H7 (cell line): Measurements from ENCODE around the gene CCNH. TPM values are rescaled to one million over a fixed set of nuclear protein-coding genes. Genes with fewer than 3 reads are reported as not detected.

ENCODE experiments used
- DNase-seq: peaks from one replicate; pipeline ENCODE4 v3.0.0; 2012
- H3K27me3 ChIP-seq: 2 replicates; pipeline ENCODE4 v1.6.0; 2011; ENCODE audit warnings: mild to moderate bottlenecking, low read length; ENCODE audit not compliant: control insufficient read depth, insufficient read depth
- H3K36me3 ChIP-seq: replicated peaks from 2 replicates; pipeline ENCODE4 v1.5.1; 2011; ENCODE audit warnings: low read length; ENCODE audit not compliant: control insufficient read depth, insufficient read depth
- H3K4me3 ChIP-seq: 2 replicates; pipeline ENCODE4 v1.5.1; 2011; ENCODE audit warnings: low read depth, mild to moderate bottlenecking, control low read depth, low read length, moderate library complexity; ENCODE audit not compliant: insufficient read depth
- total RNA-seq: library from RNA; depleted of rRNA; stranded (reverse); fragments of >200 nt; shearing (Covaris generic); gene quantifications from 2 replicates; pipeline ENCODE4 v1.2.3, GENCODE V29; 2014

CCNH gene
- total RNA-seq, 1 experiment from 2014 or later = 44.3 TPM

GRCh38 chr5:87393331-87393730 lies 19.4 kb downstream of the CCNH start:
- H3K4me3 ChIP-seq = no peak overlapping the region
- no peak for DNase-seq
- H3K27me3 ChIP-seq = no peaks in the 10 kb centered on the region
- H3K36me3 ChIP-seq = peaks cover 22% of the 10 kb centered on the region

DNA sequence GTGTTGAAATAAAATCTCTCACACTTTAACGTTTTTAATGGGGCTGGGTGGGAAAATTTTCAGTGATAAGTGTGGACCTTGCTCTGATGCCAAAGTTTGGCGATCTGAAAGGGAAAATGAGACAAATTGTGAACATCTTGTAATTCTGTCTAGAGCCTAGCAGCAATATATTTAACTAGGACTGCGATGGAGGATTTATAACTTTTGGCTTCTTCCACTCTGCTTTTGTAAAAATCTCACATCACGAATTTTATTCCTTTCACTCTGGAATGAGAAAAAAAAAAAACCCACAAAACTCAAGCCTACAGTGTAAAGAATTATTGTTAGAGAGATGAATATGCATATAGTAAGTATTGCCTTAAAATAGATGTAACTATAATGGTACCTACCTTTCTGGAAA lies 19.9 kb downstream of the CCNH start:
- no peak for DNase-seq
- no peaks in the 10 kb centered on the region for H3K27me3 ChIP-seq
- H3K4me3 ChIP-seq = no peak overlapping the region
- H3K36me3 ChIP-seq = peaks cover 22% of the 10 kb centered on the region

DNA sequence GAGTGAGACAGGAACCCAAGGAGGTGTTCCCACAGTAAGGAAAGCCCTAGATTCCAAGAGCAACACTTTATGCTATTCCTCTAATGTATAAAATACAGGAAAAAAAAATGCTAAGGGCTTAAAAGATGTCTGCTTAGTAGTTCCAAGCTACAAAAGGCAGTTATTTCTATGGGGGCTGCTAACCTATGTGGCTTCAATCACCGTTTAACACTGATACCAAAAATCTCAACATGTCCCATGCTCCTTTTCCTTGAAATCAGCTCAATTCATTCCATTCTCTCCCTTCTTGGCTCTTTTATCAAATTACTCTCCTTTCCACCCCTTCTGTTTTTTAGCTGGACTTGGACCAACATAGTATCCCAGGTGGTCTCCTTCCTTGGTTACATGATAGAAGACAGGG lies 20.6 kb downstream of the CCNH start:
- H3K36me3 ChIP-seq = peaks cover 25% of the 10 kb centered on the region
- no peak for DNase-seq
- no peaks in the 10 kb centered on the region for H3K27me3 ChIP-seq
- no peak overlapping the region for H3K4me3 ChIP-seq

- no peaks in the 10 kb centered on the region for H3K27me3 ChIP-seq
- no peak overlapping the region for H3K4me3 ChIP-seq
- no peak for DNase-seq
- H3K36me3 ChIP-seq = peaks cover 27% of the 10 kb centered on the region
Measured at GRCh38 chr5:87390576-87391199, 22.0 kb downstream of the CCNH start.

GRCh38 chr5:87390075-87390474 lies 22.7 kb downstream of the CCNH start:
- Histone ChIP-seq H3K27me3 (no peaks in the 10 kb centered on the region), H3K4me3 (no peak overlapping the region), H3K36me3 (peaks cover 27% of the 10 kb centered on the region)
- no peak for DNase-seq

DNA sequence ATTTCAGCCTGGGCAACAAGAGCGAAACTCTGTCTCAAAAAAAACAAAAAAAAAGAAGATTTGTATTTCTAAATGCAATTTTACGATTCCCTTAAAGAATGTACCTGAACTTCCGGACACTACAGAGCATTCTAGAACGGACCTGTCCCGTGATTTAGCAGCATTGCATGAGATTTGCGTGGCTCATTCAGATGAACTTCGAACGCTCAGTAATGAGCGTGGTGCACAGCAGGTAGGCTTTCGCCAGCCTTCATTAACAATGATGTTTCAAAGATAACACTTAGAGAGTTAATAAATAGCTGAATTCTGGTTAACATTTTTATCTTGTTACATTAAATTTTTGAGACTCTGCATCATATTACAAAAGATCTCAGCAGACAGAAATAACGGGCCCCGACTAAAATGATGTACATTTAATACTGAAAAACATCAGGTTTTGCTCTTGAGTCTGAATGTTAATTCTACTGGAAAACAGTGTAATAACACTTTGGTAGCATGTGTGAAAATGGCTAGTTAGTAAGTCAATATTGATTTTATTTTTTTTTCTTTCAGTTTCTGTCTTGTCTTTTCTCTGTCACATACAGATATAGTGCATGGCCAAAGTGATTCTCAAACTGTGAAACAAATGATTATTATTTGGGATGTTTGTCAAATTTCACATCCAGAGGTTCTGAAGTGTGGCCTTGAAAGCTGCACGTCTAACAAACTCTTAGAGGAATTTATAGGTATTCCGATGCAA lies 23.3 kb downstream of the CCNH start:
- no peaks in the 10 kb centered on the region for H3K27me3 ChIP-seq
- no peak for DNase-seq
- H3K4me3 ChIP-seq = no peak overlapping the region
- H3K36me3 ChIP-seq = peaks cover 26% of the 10 kb centered on the region

DNA sequence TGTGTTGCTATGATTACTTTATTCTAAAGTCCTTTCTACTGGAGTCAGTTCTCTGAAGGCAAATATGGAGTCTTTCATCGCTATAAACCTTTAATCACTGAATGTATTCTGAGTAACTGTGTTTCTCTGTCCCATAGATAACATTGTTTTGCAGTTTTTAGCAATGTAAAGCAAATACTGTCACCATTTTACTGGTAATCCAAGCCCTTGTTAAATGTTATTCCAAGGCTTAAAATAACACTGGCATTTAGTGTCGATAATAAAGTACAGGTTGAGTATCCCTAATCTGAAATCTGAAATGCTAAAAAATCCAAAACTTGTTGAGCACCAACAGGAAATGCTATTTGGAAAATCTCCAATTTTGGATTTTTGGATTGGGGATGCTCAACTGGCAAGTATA lies 24.6 kb downstream of the CCNH start:
- DNase-seq = no peak
- peaks cover 19% of the 10 kb centered on the region for H3K36me3 ChIP-seq
- H3K4me3 ChIP-seq = no peak overlapping the region
- no peaks in the 10 kb centered on the region for H3K27me3 ChIP-seq

GRCh38 chr5:87385802-87386201 lies 26.9 kb downstream of the CCNH start:
- Histone ChIP-seq H3K27me3 (no peaks in the 10 kb centered on the region), H3K36me3 (peaks cover 10% of the 10 kb centered on the region), H3K4me3 (no peak overlapping the region)
- DNase-seq = no peak

DNA sequence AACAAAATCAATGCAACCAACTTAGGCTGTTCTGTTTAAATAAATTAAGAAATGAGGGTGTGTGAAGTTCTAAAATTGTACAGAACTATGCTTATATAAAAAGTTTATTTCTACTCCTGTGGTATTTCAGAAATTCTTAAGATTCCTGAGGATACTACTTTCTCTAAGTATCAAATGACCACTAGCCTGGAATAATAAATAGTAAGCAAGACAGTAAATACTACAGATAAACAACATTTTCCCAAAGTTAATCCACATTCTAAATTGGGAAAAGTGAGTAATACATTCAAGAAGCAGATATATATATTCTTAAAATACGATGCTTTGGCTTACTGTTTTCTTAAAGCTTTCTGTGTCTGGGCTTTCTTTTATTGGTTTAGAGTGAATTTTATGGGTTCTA lies 29.5 kb downstream of the CCNH start:
- peaks cover 5% of the 10 kb centered on the region for H3K36me3 ChIP-seq
- H3K4me3 ChIP-seq = no peak overlapping the region
- no peak for DNase-seq
- no peaks in the 10 kb centered on the region for H3K27me3 ChIP-seq

DNA sequence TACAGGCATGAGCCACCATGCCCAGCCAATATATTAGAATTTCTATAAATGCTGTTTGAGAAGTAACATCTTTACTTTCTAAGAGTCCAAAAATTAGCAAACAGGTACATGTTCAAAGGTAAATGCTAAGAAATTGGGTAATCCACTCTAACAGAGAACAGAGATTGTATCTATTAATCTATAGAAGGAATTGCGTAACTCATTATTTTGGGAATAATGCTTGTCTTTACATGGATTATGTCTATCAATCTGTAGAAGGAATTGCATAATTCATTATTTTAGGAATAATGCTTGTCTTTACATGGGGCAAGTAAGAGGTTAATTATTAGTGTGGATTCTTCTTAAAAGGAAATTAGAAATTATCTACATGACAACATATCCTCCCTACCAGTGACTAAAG lies 30.5 kb downstream of the CCNH start:
- no peak for DNase-seq
- Histone ChIP-seq H3K4me3 (no peak overlapping the region), H3K36me3 (peaks cover 5% of the 10 kb centered on the region), H3K27me3 (no peaks in the 10 kb centered on the region)

DNA sequence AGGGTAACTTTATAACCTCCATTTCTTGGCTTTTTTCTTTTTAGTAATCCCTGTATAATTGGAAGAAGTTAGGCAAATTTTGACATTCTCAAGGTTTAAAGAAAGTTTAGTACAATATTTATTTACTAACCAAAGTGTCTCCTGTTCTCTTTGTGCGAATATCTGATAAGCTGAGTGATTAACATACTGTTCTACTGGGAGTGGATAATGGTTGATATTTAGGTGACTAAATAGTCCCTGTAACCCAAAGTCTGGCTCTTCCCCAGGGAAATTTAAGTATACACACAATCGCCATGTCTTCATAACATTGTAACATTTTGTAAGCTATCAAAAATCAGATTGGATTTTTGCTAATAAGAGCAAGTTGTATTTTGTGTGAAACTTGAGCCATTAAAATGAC lies 40.0 kb downstream of the CCNH start:
- Histone ChIP-seq H3K27me3 (no peaks in the 10 kb centered on the region), H3K4me3 (no peak overlapping the region), H3K36me3 (peaks cover 4% of the 10 kb centered on the region)
- DNase-seq = no peak

DNA sequence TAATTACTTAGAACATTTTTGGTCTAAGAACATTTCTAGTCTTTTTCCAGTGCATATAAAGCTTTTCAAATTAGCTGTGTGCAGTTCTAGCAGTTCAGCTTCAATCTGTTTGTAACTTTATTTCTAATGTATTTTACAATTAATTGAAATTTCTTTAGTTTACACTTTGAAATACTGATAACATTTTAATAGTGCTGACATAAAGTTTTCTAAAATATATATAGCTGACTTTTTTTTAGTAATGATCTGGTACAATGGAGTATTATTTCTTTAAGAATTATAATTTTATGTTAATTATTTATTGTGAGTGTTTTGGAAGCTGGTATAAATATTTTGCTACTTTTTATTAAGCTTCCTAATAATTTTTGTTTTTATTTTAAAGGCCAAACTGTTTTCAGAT lies 43.3 kb downstream of the CCNH start:
- no peak for DNase-seq
- Histone ChIP-seq H3K36me3 (peaks cover 2% of the 10 kb centered on the region; the same call in 1 of the 2 replicates), H3K27me3 (no peaks in the 10 kb centered on the region), H3K4me3 (no peak overlapping the region)

DNA sequence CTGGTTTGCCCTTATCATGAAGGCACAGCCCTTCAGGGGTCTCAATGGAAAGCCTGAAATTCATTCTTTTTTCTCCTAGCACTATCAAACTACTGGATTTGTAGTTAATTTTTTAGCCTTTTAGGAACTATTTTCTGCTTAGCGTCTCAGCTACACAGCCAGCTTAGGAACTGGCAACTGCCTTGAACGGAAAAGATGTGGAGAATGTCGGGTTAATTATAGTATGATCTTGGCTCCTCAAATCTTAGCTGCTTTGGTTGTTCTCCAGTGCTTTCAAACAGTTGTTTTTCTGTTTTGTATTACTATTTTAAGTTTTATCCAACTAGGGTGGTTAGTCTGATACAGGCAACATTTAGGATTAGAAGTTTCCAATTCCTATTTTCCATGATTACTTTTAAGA lies 44.1 kb downstream of the CCNH start:
- no peak for DNase-seq
- Histone ChIP-seq H3K4me3 (no peak overlapping the region), H3K36me3 (peaks cover 2% of the 10 kb centered on the region; the same call in 1 of the 2 replicates)

GRCh38 chr5:87367243-87367642 lies 45.5 kb downstream of the CCNH start:
- DNase-seq = no peak
- no peaks in the 10 kb centered on the region for H3K27me3 ChIP-seq
- peaks cover 2% of the 10 kb centered on the region; the same call in 1 of the 2 replicates for H3K36me3 ChIP-seq
- H3K4me3 ChIP-seq = no peak overlapping the region

More for the DNA sequence above, 44.1 kb downstream of the CCNH start:
- no peaks in the 10 kb centered on the region for H3K27me3 ChIP-seq

GRCh38 chr5:87361536-87362213 lies 51.1 kb downstream of the CCNH start:
- no peak for DNase-seq
- no peaks in the 10 kb centered on the region for H3K27me3 ChIP-seq
- no peak overlapping the region for H3K4me3 ChIP-seq
- H3K36me3 ChIP-seq = no peaks in the 10 kb centered on the region; the same call in 1 of the 2 replicates
